ENCODE measurements around the gene ITGB2.

- TF ChIP-seq CTCF (IDR thresholded peaks at IDR 0.05): no peak
- TF ChIP-seq POLR2A (IDR thresholded peaks at IDR 0.05): no peak
Measured at GRCh38 chr21:44899768-44900558, 20.7 kb downstream of the ITGB2 start.
